Fibroblast of lung (primary cell): Measurements from ENCODE around the gene POR. TPM values are rescaled to one million over a fixed set of nuclear protein-coding genes. Genes with fewer than 3 reads are reported as not detected.

Source experiments
- DNase-seq, 2 donors: peaks; one replicate each; pipeline versions ENCODE4 v3.0.0 to v3.0.0-alpha.2; 2010; ENCODE audit warnings: low read depth in 2 of 2
- H2AFZ ChIP-seq: 2 replicates; pipeline ENCODE4 v1.5.1; 2012; ENCODE audit warnings: low read length, control low read depth, inconsistent platforms
- H3K27ac ChIP-seq: 2 replicates; pipeline ENCODE4 v1.5.1; 2011; ENCODE audit warnings: low read length, control low read depth; ENCODE audit not compliant: insufficient read depth
- H3K27me3 ChIP-seq: 2 replicates; pipeline ENCODE4 v1.5.1; 2011; ENCODE audit warnings: mild to moderate bottlenecking, low read length; ENCODE audit not compliant: control insufficient read depth, insufficient read depth
- H3K36me3 ChIP-seq: 2 replicates; pipeline ENCODE4 v1.5.1; 2011; ENCODE audit warnings: low read length; ENCODE audit not compliant: control insufficient read depth, insufficient read depth
- H3K4me1 ChIP-seq: 2 replicates; pipeline ENCODE4 v1.5.1; 2011; ENCODE audit warnings: low read length; ENCODE audit not compliant: control insufficient read depth, insufficient read depth; ENCODE audit errors: extremely low read depth
- H3K4me2 ChIP-seq: 2 replicates; pipeline ENCODE4 v1.5.1; 2011; ENCODE audit warnings: low read length, control low read depth; ENCODE audit not compliant: insufficient read depth; ENCODE audit errors: extremely low read depth
- H3K4me3 ChIP-seq, 4 experiments: fragments of 200-600 bp in 1 of 4; sonication (generic) in 1 of 4; replicated peaks in 1 of 4; 2 replicates each; pipeline ENCODE4 v1.5.1; 2011 to 2016; ENCODE audit warnings: low read length in 4 of 4, low read depth in 3 of 4, mild to moderate bottlenecking in 3 of 4, control low read depth in 2 of 4, inconsistent platforms in 1 of 4, mixed read lengths in 1 of 4; ENCODE audit not compliant: insufficient read depth in 1 of 4; ENCODE audit errors: control extremely low read depth in 1 of 4
- H3K79me2 ChIP-seq: 2 replicates; pipeline ENCODE4 v1.5.1; 2012; ENCODE audit warnings: mild to moderate bottlenecking, low read length, inconsistent platforms; ENCODE audit not compliant: control insufficient read depth, insufficient read depth
- H3K9ac ChIP-seq: 2 replicates; pipeline ENCODE4 v1.5.1; 2011; ENCODE audit warnings: mild to moderate bottlenecking, low read length, control low read depth; ENCODE audit not compliant: insufficient read depth
- H3K9me3 ChIP-seq: 2 replicates; pipeline ENCODE4 v1.5.1; 2012; ENCODE audit warnings: low read depth, low read length; ENCODE audit not compliant: control insufficient read depth, insufficient read depth
- H4K20me1 ChIP-seq: 2 replicates; pipeline ENCODE4 v1.5.1; 2011; ENCODE audit warnings: low read length; ENCODE audit not compliant: control insufficient read depth, insufficient read depth; ENCODE audit errors: extremely low read depth
- EZH2 ChIP-seq: IDR thresholded peaks from 2 replicates; pipeline ENCODE4 v1.5.1; 2012; ENCODE audit warnings: low read length, control low read depth, mild to moderate bottlenecking; ENCODE audit errors: missing control alignments
- polyA plus RNA-seq, 2 donors: library from polyadenylated mRNA; depleted of rRNA in 1 of 2; stranded (reverse) in 1 of 2; unstranded in 1 of 2; fragments of >200 nt; gene quantifications; 2 replicates each; pipeline ENCODE4 v1.2.1, GENCODE V29; 2011 to 2012; ENCODE audit warnings: missing spikeins in 1 of 2
- total RNA-seq: library from RNA; depleted of rRNA; stranded (reverse); fragments of >200 nt; gene quantifications from 2 replicates; pipeline ENCODE4 v1.2.1, GENCODE V29; 2014
- TF ChIP-seq, protein P1 (sequence below), 2 donors: IDR thresholded peaks in 1 of 2; conservative IDR thresholded peaks in 1 of 2; 1 replicate in 1 of 2; 2 replicates in 1 of 2; pipeline ENCODE4 v1.5.1; 2011 to 2012; ENCODE audit warnings: low read length in 2 of 2, control low read depth in 1 of 2, inconsistent platforms in 1 of 2, low read depth in 1 of 2, mild to moderate bottlenecking in 1 of 2

The POR gene
- total and polyA plus RNA-seq, 2 donors (not counting 1 experiment from before 2014, with no cell fraction given) = 36.2 to 207 TPM

GRCh38 chr7:75995052-75995471 is 80.1 kb downstream of the POR start:
- H3K79me2 ChIP-seq = peaks cover 5% of the 10 kb centered on the region
- TF ChIP-seq EZH2 = no peak
- TF ChIP-seq, protein P1, sequence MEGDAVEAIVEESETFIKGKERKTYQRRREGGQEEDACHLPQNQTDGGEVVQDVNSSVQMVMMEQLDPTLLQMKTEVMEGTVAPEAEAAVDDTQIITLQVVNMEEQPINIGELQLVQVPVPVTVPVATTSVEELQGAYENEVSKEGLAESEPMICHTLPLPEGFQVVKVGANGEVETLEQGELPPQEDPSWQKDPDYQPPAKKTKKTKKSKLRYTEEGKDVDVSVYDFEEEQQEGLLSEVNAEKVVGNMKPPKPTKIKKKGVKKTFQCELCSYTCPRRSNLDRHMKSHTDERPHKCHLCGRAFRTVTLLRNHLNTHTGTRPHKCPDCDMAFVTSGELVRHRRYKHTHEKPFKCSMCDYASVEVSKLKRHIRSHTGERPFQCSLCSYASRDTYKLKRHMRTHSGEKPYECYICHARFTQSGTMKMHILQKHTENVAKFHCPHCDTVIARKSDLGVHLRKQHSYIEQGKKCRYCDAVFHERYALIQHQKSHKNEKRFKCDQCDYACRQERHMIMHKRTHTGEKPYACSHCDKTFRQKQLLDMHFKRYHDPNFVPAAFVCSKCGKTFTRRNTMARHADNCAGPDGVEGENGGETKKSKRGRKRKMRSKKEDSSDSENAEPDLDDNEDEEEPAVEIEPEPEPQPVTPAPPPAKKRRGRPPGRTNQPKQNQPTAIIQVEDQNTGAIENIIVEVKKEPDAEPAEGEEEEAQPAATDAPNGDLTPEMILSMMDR (conservative IDR thresholded peaks at IDR 0.05 in 1 of 2, IDR thresholded peaks at IDR 0.05 in 1 of 2; ENCODE audit: low read depth in 1 of 2, low read length in 2 of 2) = no peak
- no peaks in the 10 kb centered on the region for H3K27me3 ChIP-seq
- H3K27ac ChIP-seq = peak overlapping the region; percentile 44
- no peak for DNase-seq
- peak overlapping the region; percentile 90 for H2AFZ ChIP-seq
- H3K9me3 ChIP-seq = no peaks in the 10 kb centered on the region
- no peak overlapping the region for H3K9ac ChIP-seq
- peaks cover 11% of the 10 kb centered on the region for H3K4me1 ChIP-seq
- no peaks in the 10 kb centered on the region for H4K20me1 ChIP-seq
- H3K4me3 ChIP-seq = peak overlapping the region; percentile 44 to 87 (median 69)
- peaks cover 8% of the 10 kb centered on the region for H3K36me3 ChIP-seq
- peak overlapping the region; percentile 93 for H3K4me2 ChIP-seq

DNA sequence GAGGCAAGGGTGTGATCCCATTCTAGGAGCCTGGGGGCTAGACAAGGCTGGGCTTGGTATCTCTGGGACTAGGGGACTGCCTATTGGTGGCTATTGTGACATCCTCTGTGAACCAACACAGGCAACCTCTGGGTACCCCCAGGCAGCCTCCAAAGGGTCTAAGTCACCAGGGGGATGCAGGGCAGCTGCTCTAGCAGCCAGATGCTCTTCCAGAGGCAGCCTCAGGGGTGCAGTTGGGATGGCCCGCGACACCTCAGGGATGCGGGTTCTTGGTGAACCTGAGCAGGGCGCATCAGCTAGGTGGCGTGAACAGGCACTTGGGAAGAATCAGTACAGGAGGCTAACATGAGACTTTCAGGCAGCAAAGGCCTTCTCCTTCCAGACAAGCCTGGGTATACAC is 81.0 kb downstream of the POR start:
- Histone ChIP-seq H3K9ac (no peak overlapping the region), H3K36me3 (peaks cover 11% of the 10 kb centered on the region), H4K20me1 (no peaks in the 10 kb centered on the region), H3K27me3 (no peaks in the 10 kb centered on the region), H3K79me2 (peaks cover 5% of the 10 kb centered on the region), H3K4me1 (peaks cover 11% of the 10 kb centered on the region), H2AFZ (no peak overlapping the region), H3K4me3 (no peak overlapping the region), H3K9me3 (no peaks in the 10 kb centered on the region), H3K27ac (no peak overlapping the region), H3K4me2 (no peak overlapping the region)
- TF ChIP-seq, protein P1 (conservative IDR thresholded peaks at IDR 0.05 in 1 of 2, IDR thresholded peaks at IDR 0.05 in 1 of 2; ENCODE audit: low read depth in 1 of 2, low read length in 2 of 2) = no peak
- no peak for TF ChIP-seq EZH2
- no peak for DNase-seq

DNA sequence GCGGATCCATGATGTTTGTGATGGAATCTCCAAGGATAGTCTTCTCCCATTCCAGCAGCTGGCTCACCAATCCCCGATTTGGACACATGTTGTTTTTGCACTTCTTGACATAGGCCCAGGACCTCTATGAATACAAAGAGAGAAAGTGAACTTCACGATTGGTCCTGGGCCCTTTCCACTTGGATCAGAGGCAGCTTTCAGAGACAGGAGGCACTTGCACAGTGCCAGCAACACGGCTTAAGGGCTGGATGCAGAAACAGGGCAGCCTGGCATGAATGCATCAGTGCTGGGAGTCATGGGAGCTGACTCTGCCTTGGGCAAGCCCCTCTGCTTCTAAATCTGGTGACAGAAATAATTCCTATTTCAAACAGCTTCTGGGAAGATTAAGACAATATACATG is 81.5 kb downstream of the POR start:
- peaks cover 5% of the 10 kb centered on the region for H3K79me2 ChIP-seq
- no peak overlapping the region for H3K4me3 ChIP-seq
- H3K4me1 ChIP-seq = peaks cover 11% of the 10 kb centered on the region
- H3K27me3 ChIP-seq = no peaks in the 10 kb centered on the region
- H3K9ac ChIP-seq = no peak overlapping the region
- H3K9me3 ChIP-seq = no peaks in the 10 kb centered on the region
- H4K20me1 ChIP-seq = no peaks in the 10 kb centered on the region
- no peak overlapping the region for H3K27ac ChIP-seq
- H3K4me2 ChIP-seq = no peak overlapping the region
- TF ChIP-seq, protein P1 (conservative IDR thresholded peaks at IDR 0.05 in 1 of 2, IDR thresholded peaks at IDR 0.05 in 1 of 2; ENCODE audit: low read depth in 1 of 2, low read length in 2 of 2) = no peak
- TF ChIP-seq EZH2 = no peak
- H2AFZ ChIP-seq = no peak overlapping the region
- DNase-seq = no peak
- peaks cover 11% of the 10 kb centered on the region for H3K36me3 ChIP-seq
